ENCODE measurements around the gene DNAJC12. TPM values are rescaled to one million over a fixed set of nuclear protein-coding genes. Genes with fewer than 3 reads are reported as not detected.

The DNAJC12 gene
- total RNA-seq, 4 donors from 2014 or later, result 0.57 TPM; not detected in 3

GRCh38 chr10:67779465-67780203 lies 58.4 kb downstream of the DNAJC12 start:
- peaks cover 2% of the 10 kb centered on the region for H3K27me3 ChIP-seq
- no peak for DNase-seq (ENCODE audit: low spot score in 2 of 2)
- H3K4me3 ChIP-seq, result no peak overlapping the region
- H3K4me1 ChIP-seq, result no peaks in the 10 kb centered on the region
- no peaks in the 10 kb centered on the region for H3K36me3 ChIP-seq
- H3K9me3 ChIP-seq, result no peaks in the 10 kb centered on the region
- TF ChIP-seq EP300 (IDR thresholded peaks at IDR 0.05), result no peak
- no peak for TF ChIP-seq POLR2A (IDR thresholded peaks at IDR 0.05)
- no peak for TF ChIP-seq POLR2AphosphoS5 (IDR thresholded peaks at IDR 0.05)
- TF ChIP-seq CTCF (IDR thresholded peaks at IDR 0.05), result peak; percentile 68 to 83
- no peak overlapping the region for H3K27ac ChIP-seq
- WGBS, result under 1% methylated on average over 4 of the region's 4 CpGs

- TF ChIP-seq EP300 (IDR thresholded peaks at IDR 0.05), result no peak
- TF ChIP-seq POLR2A (IDR thresholded peaks at IDR 0.05), result no peak
- TF ChIP-seq POLR2AphosphoS5 (IDR thresholded peaks at IDR 0.05), result no peak
- TF ChIP-seq CTCF (IDR thresholded peaks at IDR 0.05), result no peak
- H3K36me3 ChIP-seq, result no peaks in the 10 kb centered on the region
- 96% methylated on average over 1 of the region's 1 CpG for WGBS
- H3K27me3 ChIP-seq, result peaks cover 2% of the 10 kb centered on the region
- no peak overlapping the region for H3K4me3 ChIP-seq
- no peaks in the 10 kb centered on the region for H3K4me1 ChIP-seq
- H3K9me3 ChIP-seq, result no peaks in the 10 kb centered on the region
- H3K27ac ChIP-seq, result no peak overlapping the region
- DNase-seq (ENCODE audit: low spot score in 2 of 2), result no peak
Measured at GRCh38 chr10:67776371-67776770, 61.6 kb downstream of the DNAJC12 start.

GRCh38 chr10:67775279-67775678 lies 62.7 kb downstream of the DNAJC12 start:
- H3K36me3 ChIP-seq, result no peaks in the 10 kb centered on the region
- no peaks in the 10 kb centered on the region for H3K4me1 ChIP-seq
- H3K27ac ChIP-seq, result no peak overlapping the region
- 73% methylated on average over 2 of the region's 2 CpGs for WGBS
- H3K4me3 ChIP-seq, result no peak overlapping the region
- no peaks in the 10 kb centered on the region for H3K9me3 ChIP-seq
- no peak for TF ChIP-seq CTCF (IDR thresholded peaks at IDR 0.05)
- TF ChIP-seq POLR2AphosphoS5 (IDR thresholded peaks at IDR 0.05), result no peak
- TF ChIP-seq POLR2A (IDR thresholded peaks at IDR 0.05), result no peak
- no peak for TF ChIP-seq EP300 (IDR thresholded peaks at IDR 0.05)
- no peak for DNase-seq (ENCODE audit: low spot score in 2 of 2)
- no peaks in the 10 kb centered on the region for H3K27me3 ChIP-seq

GRCh38 chr10:67772894-67773511 lies 65.0 kb downstream of the DNAJC12 start:
- TF ChIP-seq CTCF (IDR thresholded peaks at IDR 0.05) (no peak), EP300 (IDR thresholded peaks at IDR 0.05) (no peak)
- Histone ChIP-seq H3K9me3 (no peaks in the 10 kb centered on the region), H3K36me3 (no peaks in the 10 kb centered on the region), H3K4me1 (no peaks in the 10 kb centered on the region), H3K4me3 (no peak overlapping the region), H3K27ac (no peak overlapping the region), H3K27me3 (no peaks in the 10 kb centered on the region)
- DNase-seq (ENCODE audit: low spot score in 2 of 2), result no peak

GRCh38 chr10:67772151-67772550 lies 65.8 kb downstream of the DNAJC12 start:
- TF ChIP-seq POLR2AphosphoS5 (IDR thresholded peaks at IDR 0.05), result no peak
- TF ChIP-seq EP300 (IDR thresholded peaks at IDR 0.05), result no peak
- no peak for TF ChIP-seq CTCF (IDR thresholded peaks at IDR 0.05)
- no peak for TF ChIP-seq POLR2A (IDR thresholded peaks at IDR 0.05)
- H3K27me3 ChIP-seq, result no peaks in the 10 kb centered on the region
- WGBS, result 87% methylated on average over 1 of the region's 1 CpG
- no peaks in the 10 kb centered on the region for H3K36me3 ChIP-seq
- H3K9me3 ChIP-seq, result no peaks in the 10 kb centered on the region
- no peak for DNase-seq (ENCODE audit: low spot score in 2 of 2)
- H3K27ac ChIP-seq, result no peak overlapping the region
- H3K4me3 ChIP-seq, result no peak overlapping the region
- no peaks in the 10 kb centered on the region for H3K4me1 ChIP-seq

All from suprapubic skin (tissue), 4 donors.